AG10803 (cell line): Measurements from ENCODE around the gene GLIS1.

ENCODE experiments used
- DNase-seq: peaks from one replicate; pipeline ENCODE4 v3.0.0; 2010; ENCODE audit warnings: low read depth
- H3K4me3 ChIP-seq: 2 replicates; pipeline ENCODE4 v1.5.1; 2011; ENCODE audit warnings: mild to moderate bottlenecking, low read length, control low read depth
- TF ChIP-seq, protein P1 (sequence below): conservative IDR thresholded peaks from 2 replicates; pipeline ENCODE4 v1.5.1; 2011; ENCODE audit warnings: mild to moderate bottlenecking, low read length, control low read depth, inconsistent platforms

Gene GLIS1

DNA sequence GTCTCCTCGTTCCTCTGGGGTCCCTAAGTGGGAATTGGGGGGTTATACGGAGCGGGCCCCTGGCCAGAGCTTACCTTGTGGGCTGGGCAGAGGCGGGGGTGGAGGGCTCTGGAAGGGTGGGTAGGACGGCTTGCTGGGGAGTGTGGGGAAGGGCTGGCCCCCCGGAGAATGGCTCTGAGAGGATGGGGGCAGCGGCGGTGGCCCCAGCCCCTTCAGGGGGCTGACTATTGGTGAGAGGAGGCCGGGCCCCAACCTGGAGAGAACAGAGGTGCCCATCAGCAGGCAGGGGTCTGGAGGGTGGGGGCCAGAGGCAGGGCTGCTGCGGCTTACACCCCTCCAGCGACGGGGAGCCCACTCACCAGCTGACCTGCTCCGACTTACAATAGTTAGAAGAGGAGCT lies 229.2 kb downstream of the GLIS1 start:
- no peak for DNase-seq
- no peak overlapping the region for H3K4me3 ChIP-seq
- TF ChIP-seq, protein P1, sequence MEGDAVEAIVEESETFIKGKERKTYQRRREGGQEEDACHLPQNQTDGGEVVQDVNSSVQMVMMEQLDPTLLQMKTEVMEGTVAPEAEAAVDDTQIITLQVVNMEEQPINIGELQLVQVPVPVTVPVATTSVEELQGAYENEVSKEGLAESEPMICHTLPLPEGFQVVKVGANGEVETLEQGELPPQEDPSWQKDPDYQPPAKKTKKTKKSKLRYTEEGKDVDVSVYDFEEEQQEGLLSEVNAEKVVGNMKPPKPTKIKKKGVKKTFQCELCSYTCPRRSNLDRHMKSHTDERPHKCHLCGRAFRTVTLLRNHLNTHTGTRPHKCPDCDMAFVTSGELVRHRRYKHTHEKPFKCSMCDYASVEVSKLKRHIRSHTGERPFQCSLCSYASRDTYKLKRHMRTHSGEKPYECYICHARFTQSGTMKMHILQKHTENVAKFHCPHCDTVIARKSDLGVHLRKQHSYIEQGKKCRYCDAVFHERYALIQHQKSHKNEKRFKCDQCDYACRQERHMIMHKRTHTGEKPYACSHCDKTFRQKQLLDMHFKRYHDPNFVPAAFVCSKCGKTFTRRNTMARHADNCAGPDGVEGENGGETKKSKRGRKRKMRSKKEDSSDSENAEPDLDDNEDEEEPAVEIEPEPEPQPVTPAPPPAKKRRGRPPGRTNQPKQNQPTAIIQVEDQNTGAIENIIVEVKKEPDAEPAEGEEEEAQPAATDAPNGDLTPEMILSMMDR = no peak

DNA sequence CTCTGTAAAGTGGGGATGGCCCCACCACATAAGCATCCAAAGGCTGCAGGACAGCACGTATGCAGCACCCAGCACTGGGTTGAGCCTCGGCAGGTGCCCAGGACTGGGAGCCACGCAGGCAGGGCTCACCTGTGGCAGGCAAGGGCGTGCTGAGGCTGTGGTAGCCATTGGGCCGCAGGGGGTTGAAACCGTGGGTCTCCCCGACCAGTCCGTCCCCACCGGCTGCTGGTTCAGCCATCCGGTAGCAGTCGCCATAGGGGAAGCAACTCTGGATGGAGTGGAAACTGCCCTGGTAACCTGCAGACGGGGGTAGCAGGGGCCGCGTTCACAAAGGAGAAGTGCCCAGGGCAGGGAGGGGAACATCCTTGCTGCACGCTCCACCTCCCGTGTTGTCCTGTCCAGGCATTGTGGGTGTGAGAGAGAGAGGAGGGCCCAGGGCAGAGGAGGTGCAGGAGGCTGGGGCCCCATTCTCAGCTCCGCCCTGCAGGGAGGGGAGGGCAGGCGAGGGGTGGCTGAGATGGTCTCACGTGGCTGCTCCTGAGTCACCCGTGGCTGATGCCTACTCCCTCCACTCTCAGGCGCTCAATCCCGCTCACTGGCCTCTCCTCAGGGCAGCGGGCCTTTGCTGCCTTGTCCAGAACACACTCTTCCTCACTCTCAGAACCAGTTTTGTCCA lies 229.8 kb downstream of the GLIS1 start:
- DNase-seq = peak; percentile 25
- TF ChIP-seq, protein P1 = no peak
- H3K4me3 ChIP-seq = no peak overlapping the region

DNA sequence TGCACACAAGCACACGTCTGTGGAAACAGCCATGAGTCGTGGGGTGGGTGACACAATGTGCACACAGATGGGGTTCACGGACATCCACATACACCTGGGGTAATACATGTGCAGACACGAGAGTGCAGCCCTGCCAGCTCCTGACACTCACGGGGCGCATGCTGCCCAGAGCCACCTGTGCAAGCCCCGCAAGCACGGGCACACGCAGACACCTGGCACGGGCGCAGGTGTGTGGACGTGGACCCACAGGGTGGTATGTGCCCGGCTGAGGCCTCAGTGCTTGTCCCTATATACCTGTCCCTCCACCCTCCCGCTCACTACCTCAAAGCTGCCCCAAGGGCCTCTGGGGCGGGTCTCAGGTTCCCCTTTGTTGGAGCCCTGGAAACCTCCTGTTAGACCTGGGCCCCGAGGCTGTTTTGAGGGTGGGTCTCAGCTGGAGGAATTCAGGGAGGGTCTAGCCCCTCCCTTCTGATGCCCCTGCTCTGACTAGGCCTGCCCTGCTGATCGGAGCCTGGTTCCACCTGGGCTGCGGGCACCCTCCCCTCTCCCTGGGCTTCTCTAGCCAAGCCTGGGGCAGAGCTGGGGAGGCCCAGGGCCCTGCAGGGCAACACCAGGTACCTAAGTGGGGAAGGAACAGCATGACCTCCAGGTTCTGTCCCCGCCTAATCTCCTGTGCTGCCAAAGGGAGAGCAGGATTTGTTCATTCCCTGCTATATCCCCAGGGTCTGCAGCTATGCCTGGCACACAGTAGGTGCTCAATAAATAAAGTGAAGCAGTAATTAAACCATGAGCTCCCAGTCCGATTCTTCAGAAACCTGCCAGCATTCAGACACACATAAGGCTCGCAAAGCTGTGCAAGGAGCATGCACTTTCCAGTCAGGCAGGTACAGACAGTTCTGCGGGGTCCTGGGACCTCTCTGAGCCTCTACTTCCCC lies 230.6 kb downstream of the GLIS1 start:
- TF ChIP-seq, protein P1 = no peak
- no peak overlapping the region for H3K4me3 ChIP-seq
- no peak for DNase-seq

DNA sequence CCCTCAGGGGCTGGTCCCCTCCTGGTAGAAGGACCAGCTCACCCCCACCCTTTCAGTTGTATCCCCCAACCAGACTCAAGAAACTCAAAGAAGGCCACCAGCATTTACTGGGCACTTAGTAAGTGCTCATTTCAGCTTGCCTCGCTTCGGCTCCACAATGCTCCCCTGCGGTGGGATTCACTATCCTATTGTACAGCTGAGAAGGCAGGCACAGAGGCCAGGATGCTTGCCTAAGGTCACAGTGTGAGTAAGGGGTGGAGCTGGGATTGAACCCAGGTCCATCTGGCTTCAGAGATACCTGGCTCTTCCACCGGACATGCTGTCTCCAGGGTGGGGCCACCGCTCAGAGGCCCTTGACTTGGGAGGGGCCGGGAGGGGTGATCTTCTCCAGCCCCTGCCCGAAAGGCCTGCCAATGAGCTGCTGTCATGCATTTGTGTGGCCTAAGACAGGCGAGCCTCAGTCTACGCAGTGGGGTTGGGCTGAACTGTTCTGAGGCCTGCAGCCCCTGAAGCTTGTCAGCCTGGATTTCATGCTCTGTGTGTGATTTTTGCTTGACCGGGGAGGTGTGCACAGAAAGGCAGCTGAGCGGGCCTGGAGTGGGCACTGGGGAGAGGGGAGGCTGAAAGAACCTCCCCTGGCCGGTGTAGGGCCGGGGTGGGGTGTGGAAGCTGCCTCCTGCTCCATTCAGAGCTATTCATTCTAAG lies 231.7 kb downstream of the GLIS1 start:
- TF ChIP-seq, protein P1 = no peak
- DNase-seq = no peak
- H3K4me3 ChIP-seq = no peak overlapping the region

DNA sequence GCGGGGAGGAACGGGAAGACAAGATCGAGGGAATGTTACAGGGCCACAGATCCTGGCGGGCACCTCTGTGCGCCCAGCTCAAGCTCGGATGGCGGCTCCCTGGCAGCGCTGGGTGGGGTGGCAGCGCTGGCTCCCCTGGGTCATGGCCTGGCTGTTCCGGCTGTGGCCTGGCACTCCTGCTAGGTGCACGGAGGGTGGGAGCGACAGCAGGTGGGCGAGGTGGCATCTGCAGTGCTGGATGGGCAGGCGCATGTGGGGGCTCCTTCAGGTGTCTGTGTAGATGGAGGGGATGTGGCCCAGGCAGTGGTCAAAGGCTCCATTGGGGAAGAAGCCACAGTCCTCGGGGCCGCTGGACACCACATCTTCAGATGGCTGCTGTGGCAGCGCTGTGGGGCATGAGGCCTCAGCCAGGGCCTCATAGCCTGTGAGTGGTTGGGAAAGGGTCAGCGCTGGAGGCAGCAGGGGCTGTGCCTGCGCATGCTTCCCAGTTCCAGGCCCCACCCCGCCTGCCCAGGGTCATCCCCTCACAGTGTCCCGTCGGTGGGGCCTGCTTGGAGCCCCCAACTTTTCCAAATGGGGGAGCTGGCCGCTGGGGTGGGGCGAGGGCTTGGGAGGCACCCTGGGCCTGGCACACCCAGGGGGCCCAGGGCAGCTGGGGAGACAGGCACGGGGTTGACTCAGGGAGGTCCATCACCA lies 232.5 kb downstream of the GLIS1 start:
- TF ChIP-seq, protein P1 = no peak

DNA sequence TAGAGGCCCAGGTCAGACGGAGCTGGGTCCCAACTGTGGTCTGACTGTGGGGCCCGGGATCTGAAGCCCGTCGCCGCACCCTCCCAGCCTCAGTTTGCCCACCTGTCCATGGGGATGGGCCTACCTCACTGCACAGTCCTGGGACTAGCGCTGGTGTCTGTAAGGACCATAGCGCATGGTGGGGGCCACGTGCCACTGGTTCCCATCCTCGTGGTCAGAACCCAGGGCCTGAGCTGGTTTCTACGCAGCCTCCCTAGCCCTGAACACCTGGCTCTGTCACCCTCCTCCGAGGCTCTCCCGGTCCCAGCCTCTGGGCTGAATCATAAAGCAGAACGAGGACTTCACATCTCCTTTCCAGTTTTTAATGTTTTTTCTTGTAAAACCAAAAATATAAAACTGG lies 233.1 kb downstream of the GLIS1 start:
- DNase-seq = no peak
- TF ChIP-seq, protein P1 = no peak
- no peak overlapping the region for H3K4me3 ChIP-seq

More for the DNA sequence above, 232.5 kb downstream of the GLIS1 start:
- DNase-seq = no peak
- H3K4me3 ChIP-seq = no peak overlapping the region
